Measurements from ENCODE around the gene TNRC18. TPM values are rescaled to one million over a fixed set of nuclear protein-coding genes. Genes with fewer than 3 reads are reported as not detected.

Gene TNRC18
- total RNA-seq, 1 donor from 2014 or later, result 104 TPM

GRCh38 chr7:5441840-5442503 is 18.3 kb upstream of the TNRC18 start:
- TF ChIP-seq CTCF (IDR thresholded peaks at IDR 0.05), result no peak
- intact Hi-C loops (cut with DNase I), result no loop called here
- DNase-seq (no peak), ATAC-seq (peak in 1 of 2 donors; percentile 15)
- peaks cover 7% of the 10 kb centered on the region for H3K9me3 ChIP-seq
- no peaks in the 10 kb centered on the region for H3K27me3 ChIP-seq (ENCODE audit: low read depth)
- H3K36me3 ChIP-seq, result no peaks in the 10 kb centered on the region
- no peak overlapping the region for H3K27ac ChIP-seq
- H3K4me3 ChIP-seq, result no peak overlapping the region
- H3K4me1 ChIP-seq, result no peaks in the 10 kb centered on the region

GRCh38 chr7:5439572-5440496 is 16.2 kb upstream of the TNRC18 start:
- peak; percentile 13 to 47 for ATAC-seq
- Histone ChIP-seq H3K27ac (no peak overlapping the region), H3K36me3 (no peaks in the 10 kb centered on the region), H3K4me3 (no peak overlapping the region), H3K27me3 (ENCODE audit: low read depth) (no peaks in the 10 kb centered on the region), H3K9me3 (peaks cover 7% of the 10 kb centered on the region), H3K4me1 (no peaks in the 10 kb centered on the region)
- intact Hi-C loops (cut with DNase I), result no loop called here
- no peak for TF ChIP-seq CTCF (IDR thresholded peaks at IDR 0.05)
- DNase-seq, result no peak

GRCh38 chr7:5439209-5439571 is 15.6 kb upstream of the TNRC18 start:
- no peak for DNase-seq
- TF ChIP-seq CTCF (IDR thresholded peaks at IDR 0.05), result no peak
- peaks cover 7% of the 10 kb centered on the region for H3K9me3 ChIP-seq
- intact Hi-C loops (cut with DNase I), result no loop called here
- no peaks in the 10 kb centered on the region for H3K4me1 ChIP-seq
- no peak overlapping the region for H3K4me3 ChIP-seq
- H3K27ac ChIP-seq, result no peak overlapping the region
- no peak for ATAC-seq
- no peaks in the 10 kb centered on the region for H3K36me3 ChIP-seq
- H3K27me3 ChIP-seq (ENCODE audit: low read depth), result no peaks in the 10 kb centered on the region

- ATAC-seq, result no peak
- H3K9me3 ChIP-seq, result peaks cover 11% of the 10 kb centered on the region
- H3K27me3 ChIP-seq (ENCODE audit: low read depth), result no peaks in the 10 kb centered on the region
- intact Hi-C loops (cut with DNase I), result no loop called here
- no peak overlapping the region for H3K4me3 ChIP-seq
- H3K4me1 ChIP-seq, result no peaks in the 10 kb centered on the region
- no peak overlapping the region for H3K27ac ChIP-seq
- TF ChIP-seq CTCF (IDR thresholded peaks at IDR 0.05), result no peak
- DNase-seq, result no peak
- no peaks in the 10 kb centered on the region for H3K36me3 ChIP-seq
These were observed 14.4 kb upstream of the TNRC18 start for GRCh38 chr7:5437987-5438386.

GRCh38 chr7:5437348-5437892 is 13.8 kb upstream of the TNRC18 start:
- ATAC-seq (no peak), DNase-seq (no peak)
- H3K9me3 ChIP-seq, result peaks cover 11% of the 10 kb centered on the region
- H3K4me3 ChIP-seq, result no peak overlapping the region
- TF ChIP-seq CTCF (IDR thresholded peaks at IDR 0.05), result no peak
- no peaks in the 10 kb centered on the region for H3K27me3 ChIP-seq (ENCODE audit: low read depth)
- H3K4me1 ChIP-seq, result no peaks in the 10 kb centered on the region
- H3K36me3 ChIP-seq, result no peaks in the 10 kb centered on the region
- intact Hi-C loops (cut with DNase I), result no loop called here
- H3K27ac ChIP-seq, result no peak overlapping the region
